Measurements from ENCODE around the gene CAMK2N2. TPM values are rescaled to one million over a fixed set of nuclear protein-coding genes. Genes with fewer than 3 reads are reported as not detected.

CAMK2N2 gene
- total RNA-seq, 1 donor from 2014 or later, result not detected

DNA sequence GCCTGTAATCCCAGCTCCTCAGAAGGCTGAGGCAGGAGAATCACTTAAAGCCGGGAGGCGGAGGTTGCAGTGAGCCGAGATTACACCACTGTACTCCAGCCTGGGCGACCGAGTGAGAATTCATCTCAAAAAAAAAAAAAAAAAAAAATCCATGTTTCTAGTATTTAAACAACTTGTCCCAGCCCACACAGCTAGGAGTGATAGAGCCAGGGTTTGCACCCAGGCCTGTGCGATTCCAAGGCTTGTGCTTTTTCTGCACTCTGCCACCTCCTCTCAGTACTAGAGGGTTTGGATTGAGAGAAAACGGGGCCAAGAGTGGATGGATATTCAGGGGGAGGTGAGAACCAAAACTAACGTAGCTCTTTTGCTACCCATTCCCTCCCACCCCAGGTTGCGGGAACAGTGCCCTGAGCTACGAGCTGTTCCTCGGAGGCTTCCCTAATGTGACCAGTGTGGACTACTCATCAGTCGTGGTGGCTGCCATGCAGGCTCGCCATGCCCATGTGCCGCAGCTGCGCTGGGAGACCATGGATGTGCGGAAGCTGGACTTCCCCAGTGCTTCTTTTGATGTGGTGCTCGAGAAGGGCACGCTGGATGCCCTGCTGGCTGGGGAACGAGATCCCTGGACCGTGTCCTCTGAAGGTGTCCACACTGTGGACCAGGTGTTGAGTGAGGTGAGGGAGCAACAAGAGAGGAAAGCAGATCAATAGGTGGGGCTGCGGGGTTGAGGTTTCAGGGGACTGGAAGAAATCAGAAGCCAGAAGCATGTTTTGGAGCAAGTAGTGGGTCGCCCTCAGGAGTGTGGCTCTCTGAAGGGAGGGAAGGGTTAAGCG lies 4.1 kb downstream of the CAMK2N2 start:
- Mint-ChIP-seq H3K36me3 (no peaks in the 10 kb centered on the region), H3K9me3 (no peaks in the 10 kb centered on the region), H3K4me1 (peaks cover 16% of the 10 kb centered on the region), H3K4me3 (no peak overlapping the region), H3K27me3 (ENCODE audit: insufficient read depth, low read depth) (peaks cover 31% of the 10 kb centered on the region), H3K27ac (no peak overlapping the region)
- H3K4me1 ChIP-seq, result peaks cover 5% of the 10 kb centered on the region
- H3K4me3 ChIP-seq, result no peak overlapping the region
- H3F3A ChIP-seq (ENCODE audit: low read depth), result peaks cover 28% of the 10 kb centered on the region
- H3K9me3 ChIP-seq (ENCODE audit: low read depth), result no peaks in the 10 kb centered on the region
- no peak overlapping the region for H3K9ac ChIP-seq
- peaks cover 53% of the 10 kb centered on the region for H3K27me3 ChIP-seq
- H3K36me3 ChIP-seq, result no peaks in the 10 kb centered on the region
- H3K79me2 ChIP-seq (ENCODE audit: low read depth), result no peaks in the 10 kb centered on the region
- DNase-seq (ENCODE audit: low spot score), result no peak
- TF ChIP-seq, protein P1, sequence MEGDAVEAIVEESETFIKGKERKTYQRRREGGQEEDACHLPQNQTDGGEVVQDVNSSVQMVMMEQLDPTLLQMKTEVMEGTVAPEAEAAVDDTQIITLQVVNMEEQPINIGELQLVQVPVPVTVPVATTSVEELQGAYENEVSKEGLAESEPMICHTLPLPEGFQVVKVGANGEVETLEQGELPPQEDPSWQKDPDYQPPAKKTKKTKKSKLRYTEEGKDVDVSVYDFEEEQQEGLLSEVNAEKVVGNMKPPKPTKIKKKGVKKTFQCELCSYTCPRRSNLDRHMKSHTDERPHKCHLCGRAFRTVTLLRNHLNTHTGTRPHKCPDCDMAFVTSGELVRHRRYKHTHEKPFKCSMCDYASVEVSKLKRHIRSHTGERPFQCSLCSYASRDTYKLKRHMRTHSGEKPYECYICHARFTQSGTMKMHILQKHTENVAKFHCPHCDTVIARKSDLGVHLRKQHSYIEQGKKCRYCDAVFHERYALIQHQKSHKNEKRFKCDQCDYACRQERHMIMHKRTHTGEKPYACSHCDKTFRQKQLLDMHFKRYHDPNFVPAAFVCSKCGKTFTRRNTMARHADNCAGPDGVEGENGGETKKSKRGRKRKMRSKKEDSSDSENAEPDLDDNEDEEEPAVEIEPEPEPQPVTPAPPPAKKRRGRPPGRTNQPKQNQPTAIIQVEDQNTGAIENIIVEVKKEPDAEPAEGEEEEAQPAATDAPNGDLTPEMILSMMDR (IDR thresholded peaks at IDR 0.05), result no peak
- TF ChIP-seq EZH2phosphoT487 (IDR thresholded peaks at IDR 0.05) (no peak), EZH2 (IDR thresholded peaks at IDR 0.05) (no peak)
- no peak overlapping the region for H2AFZ ChIP-seq (replicated peaks)
- peaks cover 60% of the 10 kb centered on the region for H4K20me1 ChIP-seq (ENCODE audit: low read depth)
- H3K4me2 ChIP-seq, result no peak overlapping the region
- no peak overlapping the region for H3K27ac ChIP-seq

DNA sequence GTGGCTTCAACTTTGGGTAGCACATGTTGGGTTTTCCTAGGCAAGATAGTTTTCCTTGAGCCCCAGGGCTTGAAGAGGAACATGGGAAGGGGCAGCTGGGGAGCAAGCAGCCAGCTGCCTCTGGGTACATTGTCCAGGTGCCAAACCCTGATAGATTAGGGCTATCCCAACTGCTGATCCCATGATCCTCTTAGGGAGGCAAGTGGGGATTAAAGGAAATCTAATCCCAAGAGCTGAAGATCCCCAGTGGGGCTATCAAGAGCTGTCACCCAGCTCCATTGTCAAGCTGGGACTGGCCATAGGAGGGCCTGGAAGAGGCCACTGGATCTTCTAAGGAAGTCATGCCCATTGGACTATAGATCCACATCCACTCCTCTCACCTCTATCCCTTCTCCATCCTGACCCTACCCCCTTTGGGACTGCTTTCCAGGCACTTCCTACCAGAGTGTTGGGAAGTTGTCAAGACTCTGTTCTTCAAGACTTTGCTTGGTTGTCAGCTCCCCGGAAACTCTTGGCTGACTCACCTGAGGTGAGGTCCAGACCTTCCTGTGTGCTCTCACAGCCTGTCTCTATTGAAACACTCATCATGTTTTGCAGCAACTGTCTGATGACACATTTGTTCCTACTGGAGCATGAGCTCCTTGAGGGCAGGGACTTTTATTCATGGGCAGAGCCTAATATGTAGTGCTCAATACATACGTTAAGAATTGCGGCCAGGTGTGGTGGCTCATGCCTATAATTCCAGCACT lies 5.9 kb downstream of the CAMK2N2 start:
- Mint-ChIP-seq H3K27me3 (ENCODE audit: insufficient read depth, low read depth) (peaks cover 22% of the 10 kb centered on the region), H3K4me1 (peaks cover 9% of the 10 kb centered on the region), H3K36me3 (no peaks in the 10 kb centered on the region), H3K27ac (no peak overlapping the region), H3K9me3 (no peaks in the 10 kb centered on the region), H3K4me3 (no peak overlapping the region)
- no peak overlapping the region for H3K4me3 ChIP-seq
- no peaks in the 10 kb centered on the region for H3K36me3 ChIP-seq
- no peak overlapping the region for H3K4me2 ChIP-seq
- no peak for DNase-seq (ENCODE audit: low spot score)
- H3K27ac ChIP-seq, result no peak overlapping the region
- no peaks in the 10 kb centered on the region for H3K79me2 ChIP-seq (ENCODE audit: low read depth)
- H2AFZ ChIP-seq (replicated peaks), result no peak overlapping the region
- H4K20me1 ChIP-seq (ENCODE audit: low read depth), result peaks cover 52% of the 10 kb centered on the region
- no peak for TF ChIP-seq EZH2 (IDR thresholded peaks at IDR 0.05)
- TF ChIP-seq EZH2phosphoT487 (IDR thresholded peaks at IDR 0.05), result no peak
- TF ChIP-seq, protein P1 (IDR thresholded peaks at IDR 0.05), result no peak
- peaks cover 14% of the 10 kb centered on the region for H3F3A ChIP-seq (ENCODE audit: low read depth)
- peaks cover 34% of the 10 kb centered on the region for H3K27me3 ChIP-seq
- H3K9me3 ChIP-seq (ENCODE audit: low read depth), result no peaks in the 10 kb centered on the region
- no peak overlapping the region for H3K9ac ChIP-seq
- no peaks in the 10 kb centered on the region for H3K4me1 ChIP-seq

DNA sequence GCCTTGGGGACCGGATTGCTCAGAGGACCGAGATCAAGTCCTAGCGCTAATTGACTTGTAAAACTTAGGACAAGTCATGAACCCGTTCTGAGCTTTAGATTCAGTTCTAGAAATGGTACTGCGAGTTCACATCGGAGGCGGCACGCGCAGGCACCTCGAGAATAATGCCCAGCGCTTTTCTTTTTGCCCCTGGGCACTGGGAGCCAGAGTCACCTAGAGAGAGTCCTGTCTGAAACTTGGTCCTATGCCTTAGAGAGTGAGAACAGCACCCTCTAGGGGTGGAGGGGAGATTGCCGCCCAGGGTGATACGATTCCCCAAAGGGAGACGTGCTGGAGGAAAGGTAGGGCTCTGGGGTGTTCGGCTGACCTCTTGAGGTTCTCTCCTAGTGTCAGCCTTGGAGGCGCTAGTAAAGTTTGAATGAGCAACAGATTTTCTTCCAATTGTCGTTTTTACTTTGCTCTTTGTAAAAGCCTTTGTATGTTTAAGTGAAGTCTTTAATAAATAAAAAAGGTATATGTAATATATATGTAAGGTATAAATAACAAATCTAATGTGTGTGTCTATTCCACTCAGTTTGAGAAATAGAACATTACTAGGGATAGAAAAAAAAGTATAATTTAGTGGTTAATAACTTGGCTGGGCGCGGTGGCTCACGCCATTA lies 11.1 kb downstream of the CAMK2N2 start:
- H3K27ac ChIP-seq, result no peak overlapping the region
- peak overlapping the region; percentile 89 for H2AFZ ChIP-seq (replicated peaks)
- peak overlapping the region; percentile 93 for H3K4me3 ChIP-seq
- H4K20me1 ChIP-seq (ENCODE audit: low read depth), result peaks cover 5% of the 10 kb centered on the region
- H3K4me2 ChIP-seq, result peak overlapping the region; percentile 85
- no peaks in the 10 kb centered on the region for H3K27me3 ChIP-seq
- no peaks in the 10 kb centered on the region for H3K9me3 ChIP-seq (ENCODE audit: low read depth)
- Mint-ChIP-seq H3K9me3 (no peaks in the 10 kb centered on the region), H3K27ac (no peak overlapping the region), H3K4me1 (peaks cover 7% of the 10 kb centered on the region), H3K36me3 (no peaks in the 10 kb centered on the region), H3K4me3 (peak overlapping the region; percentile 92), H3K27me3 (ENCODE audit: insufficient read depth, low read depth) (peaks cover 3% of the 10 kb centered on the region)
- peak; percentile 93 for DNase-seq (ENCODE audit: low spot score)
- no peaks in the 10 kb centered on the region for H3K4me1 ChIP-seq
- H3K9ac ChIP-seq, result no peak overlapping the region
- no peaks in the 10 kb centered on the region for H3K36me3 ChIP-seq
- peaks cover 20% of the 10 kb centered on the region for H3F3A ChIP-seq (ENCODE audit: low read depth)
- TF ChIP-seq, protein P1 (IDR thresholded peaks at IDR 0.05), result peak; percentile 84
- no peak for TF ChIP-seq EZH2 (IDR thresholded peaks at IDR 0.05)
- H3K79me2 ChIP-seq (ENCODE audit: low read depth), result peaks cover 17% of the 10 kb centered on the region

Measured in neural progenitor cell (in vitro differentiated cells).